IMR-90 (cell line): Measurements from ENCODE around the gene KAT14. TPM values are rescaled to one million over a fixed set of nuclear protein-coding genes. Genes with fewer than 3 reads are reported as not detected.

Source experiments
- ATAC-seq: fragments of 200-7000 bp; cut with Tn5 transposase; 2 replicates; pipeline ENCODE4 v1.9.1; 2020; ENCODE audit warnings: low read depth, mild to moderate bottlenecking, moderate library complexity
- BruUV-seq: library from RNA; stranded (reverse); fragments of 400-500 nt; replicated peaks from 2 replicates; lab custom pipeline; 2021; lab: Mats Ljungman, UMichigan
- CTCF ChIA-PET: fragments of 300-600 bp; formaldehyde crosslinking; extraction: SDS; loops from one replicate; lab custom pipeline; 2021; ENCODE audit warnings: antibody characterized with exemption; lab: Yijun Ruan, JAX
- POLR2A ChIA-PET: fragments of 300-600 bp; sonication (Branson Sonifier 250); formaldehyde crosslinking; loops from one replicate; lab custom pipeline; 2022; ENCODE audit warnings: antibody characterized with exemption; ENCODE audit not compliant: unreplicated experiment; lab: Charles Lee
- DNase-seq: peaks from one replicate; pipeline ENCODE4 v3.0.0; 2013
- H2AFZ ChIP-seq: replicated peaks from 2 replicates; pipeline ENCODE3; 2013; ENCODE audit warnings: low read length, mild to moderate bottlenecking; ENCODE audit not compliant: poor library complexity
- H2AK5ac ChIP-seq: 2 replicates; pipeline ENCODE4 v1.6.1; 2013; ENCODE audit warnings: low read depth, low read length, inconsistent platforms
- H2AK9ac ChIP-seq: replicated peaks from 2 replicates; pipeline ENCODE3; 2013; ENCODE audit warnings: mild to moderate bottlenecking, low read depth, low read length, moderate library complexity; ENCODE audit not compliant: poor library complexity
- H2BK120ac ChIP-seq: 2 replicates; pipeline ENCODE4 v1.6.1; 2013; ENCODE audit warnings: low read depth, low read length, inconsistent platforms
- H2BK15ac ChIP-seq: 3 replicates; pipeline ENCODE4 v1.6.1; 2013; ENCODE audit warnings: low read depth, low read length, inconsistent platforms
- H2BK20ac ChIP-seq: 2 replicates; pipeline ENCODE4 v1.6.1; 2013; ENCODE audit warnings: low read depth, mild to moderate bottlenecking, inconsistent platforms, low read length, moderate library complexity
- H2BK5ac ChIP-seq: 2 replicates; pipeline ENCODE4 v1.6.1; 2013; ENCODE audit warnings: mild to moderate bottlenecking, low read depth, low read length, inconsistent platforms; ENCODE audit not compliant: poor library complexity, severe bottlenecking
- H3K14ac ChIP-seq: replicated peaks from 2 replicates; pipeline ENCODE4 v1.6.1; 2013; ENCODE audit warnings: low read depth, low read length, inconsistent platforms
- H3K18ac ChIP-seq: 2 replicates; pipeline ENCODE4 v1.6.1; 2013; ENCODE audit warnings: low read depth, low read length, control low read depth
- H3K23ac ChIP-seq: 2 replicates; pipeline ENCODE4 v1.6.1; 2013; ENCODE audit warnings: low read depth, low read length, inconsistent platforms
- H3K27ac ChIP-seq: 2 replicates; pipeline ENCODE4 v1.5.1; 2013; ENCODE audit warnings: mild to moderate bottlenecking, control low read depth, low read length; ENCODE audit not compliant: insufficient read depth
- H3K27me3 ChIP-seq: 2 replicates; pipeline ENCODE4 v1.6.1; 2013; ENCODE audit warnings: low read length; ENCODE audit not compliant: control insufficient read depth, insufficient read depth
- H3K36me3 ChIP-seq: 2 replicates; pipeline ENCODE4 v1.6.1; 2013; ENCODE audit warnings: low read length, mixed read lengths; ENCODE audit not compliant: control insufficient read depth, insufficient read depth
- H3K4ac ChIP-seq: 2 replicates; pipeline ENCODE4 v1.6.1; 2013; ENCODE audit warnings: low read depth, low read length, inconsistent platforms
- H3K4me1 ChIP-seq: 2 replicates; pipeline ENCODE4 v1.6.1; 2013; ENCODE audit warnings: low read length, mixed read lengths; ENCODE audit not compliant: control insufficient read depth, insufficient read depth
- H3K4me2 ChIP-seq: 2 replicates; pipeline ENCODE4 v1.6.1; 2013; ENCODE audit warnings: low read depth, mild to moderate bottlenecking, control low read depth, low read length, moderate library complexity
- H3K4me3 ChIP-seq: 2 replicates; pipeline ENCODE4 v1.5.1; 2013; ENCODE audit warnings: low read depth, mild to moderate bottlenecking, control low read depth, low read length, moderate library complexity; ENCODE audit not compliant: insufficient read depth
- H3K56ac ChIP-seq: 2 replicates; pipeline ENCODE4 v1.6.1; 2013; ENCODE audit warnings: low read length, inconsistent platforms; ENCODE audit not compliant: insufficient read depth; ENCODE audit errors: extremely low read depth
- H3K79me1 ChIP-seq, 2 experiments: 2 replicates each; pipeline ENCODE4 v1.6.1; 2013; ENCODE audit warnings: low read length in 2 of 2, inconsistent platforms in 1 of 2, low read depth in 1 of 2
- H3K9ac ChIP-seq: 2 replicates; pipeline ENCODE4 v1.6.1; 2013; ENCODE audit warnings: low read depth, low read length, control low read depth
- H3K9me1 ChIP-seq: 2 replicates; pipeline ENCODE4 v1.6.1; 2013; ENCODE audit warnings: low read length, inconsistent platforms; ENCODE audit not compliant: insufficient read depth
- H3K9me3 ChIP-seq: 2 replicates; pipeline ENCODE4 v1.6.1; 2013; ENCODE audit warnings: low read length; ENCODE audit not compliant: control insufficient read depth, insufficient read depth
- H4K20me1 ChIP-seq: 2 replicates; pipeline ENCODE4 v1.6.1; 2013; ENCODE audit warnings: low read length, inconsistent platforms; ENCODE audit not compliant: insufficient read depth
- H4K5ac ChIP-seq: 2 replicates; pipeline ENCODE4 v1.6.1; 2013; ENCODE audit warnings: mild to moderate bottlenecking, low read depth, low read length, control low read depth
- H4K8ac ChIP-seq, 2 experiments: 2 replicates each; pipeline ENCODE4 v1.6.1; 2013; ENCODE audit warnings: low read depth in 2 of 2, low read length in 2 of 2, control low read depth in 1 of 2, inconsistent platforms in 1 of 2
- H4K91ac ChIP-seq: 2 replicates; pipeline ENCODE4 v1.6.1; 2013; ENCODE audit warnings: low read depth, low read length, inconsistent platforms; ENCODE audit not compliant: insufficient read depth
- BHLHE40 ChIP-seq: fragments of 150-350 bp; IDR thresholded peaks from 2 replicates; pipeline ENCODE4 v1.6.1; 2016; ENCODE audit warnings: mild to moderate bottlenecking, low read depth, low read length
- CHD1 ChIP-seq: IDR thresholded peaks from 2 replicates; pipeline ENCODE4 v1.6.1; 2012; ENCODE audit warnings: low read depth, low read length, improper control_type of control experiment
- CTCF ChIP-seq: conservative IDR thresholded peaks from 2 replicates; pipeline ENCODE4 v1.5.1; 2012; ENCODE audit warnings: mild to moderate bottlenecking, low read depth, low read length, improper control_type of control experiment
- FOS ChIP-seq: fragments of 150-350 bp; IDR thresholded peaks from 2 replicates; pipeline ENCODE4 v1.6.1; 2016; ENCODE audit warnings: low read depth, low read length
- MAFK ChIP-seq: IDR thresholded peaks from 2 replicates; pipeline ENCODE4 v1.6.1; 2012; ENCODE audit warnings: low read depth, low read length, improper control_type of control experiment
- MAZ ChIP-seq: IDR thresholded peaks from 2 replicates; pipeline ENCODE4 v1.6.1; 2012; ENCODE audit warnings: low read depth, mild to moderate bottlenecking, low read length, improper control_type of control experiment, moderate library complexity, borderline replicate concordance
- MXI1 ChIP-seq: IDR thresholded peaks from 2 replicates; pipeline ENCODE4 v1.6.1; 2012; ENCODE audit warnings: low read depth, mild to moderate bottlenecking, low read length, moderate library complexity, borderline replicate concordance
- NFE2L2 ChIP-seq: fragments of 150-350 bp; IDR thresholded peaks from 2 replicates; pipeline ENCODE4 v1.6.1; 2016; ENCODE audit warnings: low read depth, mild to moderate bottlenecking, low read length
- POLR2A ChIP-seq: IDR thresholded peaks from 2 replicates; pipeline ENCODE4 v1.6.1; 2012; ENCODE audit warnings: mild to moderate bottlenecking, low read depth, low read length
- RAD21 ChIP-seq: IDR thresholded peaks from 2 replicates; pipeline ENCODE4 v1.6.1; 2012; ENCODE audit warnings: low read length, improper control_type of control experiment
- RCOR1 ChIP-seq: IDR thresholded peaks from 2 replicates; pipeline ENCODE4 v1.6.1; 2012; ENCODE audit warnings: mild to moderate bottlenecking, low read length, improper control_type of control experiment; ENCODE audit not compliant: insufficient replicate concordance
- RFX5 ChIP-seq: IDR thresholded peaks from 2 replicates; pipeline ENCODE4 v1.8.0; 2012; ENCODE audit warnings: low read depth, mild to moderate bottlenecking, low read length, moderate library complexity
- SMC3 ChIP-seq: fragments of 150-350 bp; IDR thresholded peaks from 2 replicates; pipeline ENCODE4 v1.6.1; 2016; ENCODE audit warnings: low read depth, mild to moderate bottlenecking, antibody characterized with exemption, low read length, moderate library complexity
- WGBS, 2 experiments: methylation state at CpG; one replicate each; pipeline versions ENCODE4 v1.1.5 to v1.1.7; 2013; ENCODE audit warnings: missing lambda C conversion rate in 2 of 2; ENCODE audit not compliant: insufficient read length in 1 of 2; ENCODE audit errors: extremely low coverage in 2 of 2; 5-methylcytosine and 5-hydroxymethylcytosine counted together
- dilution Hi-C: fragments of 300-500 bp; cut with HindIII; formaldehyde crosslinking; loops from one replicate; pipeline ENCODE4 v1.14.3; 2018; ENCODE audit warnings: low sequenced_read_pairs; ENCODE audit not compliant: unreplicated experiment
- in situ Hi-C: fragments of 300-500 bp; cut with MboI; formaldehyde crosslinking; loops from 3 replicates; pipeline ENCODE4 v1.14.3; 2019; ENCODE audit warnings: low sequenced_read_pairs, inconsistent platforms, mixed read lengths
- intact Hi-C: fragments of 100-400 bp; cut with micrococcal nuclease; formaldehyde crosslinking; loops from 2 replicates; pipeline ENCODE4 v1.10.0; 2022
- polyA plus RNA-seq, 3 experiments: library from polyadenylated mRNA; depleted of rRNA; stranded (reverse); fragments of >200 nt; gene quantifications; 2 replicates each; pipeline ENCODE4 v1.2.3, GENCODE V29; 2012; ENCODE audit warnings: low replicate concordance in 1 of 3
- total RNA-seq: library from RNA; depleted of rRNA; stranded (reverse); fragments of >200 nt; gene quantifications from 2 replicates; pipeline ENCODE4 v1.2.3, GENCODE V29; 2012
- TF ChIP-seq, protein P1 (sequence below): fragments of 150-350 bp; IDR thresholded peaks from 2 replicates; pipeline ENCODE4 v1.6.1; 2017; ENCODE audit warnings: mild to moderate bottlenecking, antibody characterized with exemption, low read length, low read depth

KAT14 gene
- total and polyA plus RNA-seq, 2 of the 4 experiments (the other 2 are of a cell fraction): 6.7 to 12.4 TPM

GRCh38 chr20:18154342-18154741, 16.7 kb downstream of the KAT14 start:
- Histone ChIP-seq H2AK5ac (no peak overlapping the region), H3K9ac (no peak overlapping the region), H3K9me3 (no peaks in the 10 kb centered on the region), H3K36me3 (peaks cover 19% of the 10 kb centered on the region), H4K8ac (no peak overlapping the region), H3K9me1 (no peaks in the 10 kb centered on the region), H2AFZ (no peak overlapping the region), H3K27ac (no peak overlapping the region), H3K79me1 (peaks cover 0 to 3% of the 10 kb centered on the region in 2 experiments; a peak in 1 of 4 replicates), H3K27me3 (no peaks in the 10 kb centered on the region), H2BK120ac (no peak overlapping the region), H3K18ac (no peak overlapping the region), H3K4me2 (no peak overlapping the region), H3K4me3 (no peak overlapping the region), H3K4ac (no peak overlapping the region), H4K20me1 (no peaks in the 10 kb centered on the region), H3K4me1 (no peaks in the 10 kb centered on the region), H4K5ac (no peak overlapping the region), H2BK20ac (no peak overlapping the region), H3K14ac (no peak overlapping the region), H2BK5ac (no peak overlapping the region), H3K56ac (no peak overlapping the region), H4K91ac (no peak overlapping the region), H2BK15ac (no peak overlapping the region), H2AK9ac (no peak overlapping the region), H3K23ac (no peak overlapping the region)
- no TSS peak for BruUV-seq
- ATAC-seq (no peak), DNase-seq (no peak)
- CTCF ChIA-PET: interaction anchor here (0.6 to 1.1 kb wide), 2 partner anchors 10 to 122 kb away, joined by 3 read pairs; no protein-coding TSS in a partner anchor
- 96% methylated on average over 5 of the region's 9 CpGs; no CpG with 5 or more reads in 1 of the 2 experiments for WGBS, 2 experiments
- intact Hi-C loops: no loop called here
- no peak for TF ChIP-seq SMC3
- no peak for TF ChIP-seq RFX5
- no peak for TF ChIP-seq MAZ
- no peak for TF ChIP-seq CHD1
- TF ChIP-seq RAD21: no peak
- TF ChIP-seq NFE2L2: no peak
- TF ChIP-seq MXI1: no peak
- TF ChIP-seq, protein P1, sequence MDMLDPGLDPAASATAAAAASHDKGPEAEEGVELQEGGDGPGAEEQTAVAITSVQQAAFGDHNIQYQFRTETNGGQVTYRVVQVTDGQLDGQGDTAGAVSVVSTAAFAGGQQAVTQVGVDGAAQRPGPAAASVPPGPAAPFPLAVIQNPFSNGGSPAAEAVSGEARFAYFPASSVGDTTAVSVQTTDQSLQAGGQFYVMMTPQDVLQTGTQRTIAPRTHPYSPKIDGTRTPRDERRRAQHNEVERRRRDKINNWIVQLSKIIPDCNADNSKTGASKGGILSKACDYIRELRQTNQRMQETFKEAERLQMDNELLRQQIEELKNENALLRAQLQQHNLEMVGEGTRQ: no peak
- no peak for TF ChIP-seq BHLHE40
- no peak for TF ChIP-seq CTCF
- no peak for TF ChIP-seq RCOR1
- TF ChIP-seq MAFK: no peak
- TF ChIP-seq FOS: no peak
- no peak for TF ChIP-seq POLR2A
- POLR2A ChIA-PET: no interaction called here
- in situ Hi-C loops: no loop called here
- dilution Hi-C loops: no loop called here
